ENCODE results near the gene MACC1.

DNA sequence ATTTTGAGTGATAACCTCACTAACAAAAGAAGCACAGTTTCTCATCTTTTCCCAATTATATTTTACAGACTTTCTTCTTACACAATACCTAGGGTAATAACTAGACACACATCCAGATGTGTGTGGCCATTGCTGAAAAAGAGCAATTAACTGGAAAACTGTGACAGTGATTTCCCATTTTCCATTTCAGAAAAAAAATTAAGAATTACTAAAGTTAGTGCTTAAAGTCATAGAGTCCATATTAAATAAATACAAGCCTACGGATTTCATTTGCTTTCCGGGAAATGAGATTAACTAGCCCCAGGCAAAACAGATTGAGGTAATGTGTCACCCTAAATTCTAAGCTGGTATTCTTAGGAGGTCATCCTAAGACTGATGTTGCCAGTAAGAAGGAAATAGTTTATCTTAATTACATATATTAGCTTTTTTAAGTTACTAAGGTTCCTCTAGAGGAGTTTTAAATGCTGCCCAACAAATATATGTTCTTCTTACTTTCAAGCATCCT, 10.2 kb upstream of the MACC1 start:
- TF ChIP-seq, protein P1, sequence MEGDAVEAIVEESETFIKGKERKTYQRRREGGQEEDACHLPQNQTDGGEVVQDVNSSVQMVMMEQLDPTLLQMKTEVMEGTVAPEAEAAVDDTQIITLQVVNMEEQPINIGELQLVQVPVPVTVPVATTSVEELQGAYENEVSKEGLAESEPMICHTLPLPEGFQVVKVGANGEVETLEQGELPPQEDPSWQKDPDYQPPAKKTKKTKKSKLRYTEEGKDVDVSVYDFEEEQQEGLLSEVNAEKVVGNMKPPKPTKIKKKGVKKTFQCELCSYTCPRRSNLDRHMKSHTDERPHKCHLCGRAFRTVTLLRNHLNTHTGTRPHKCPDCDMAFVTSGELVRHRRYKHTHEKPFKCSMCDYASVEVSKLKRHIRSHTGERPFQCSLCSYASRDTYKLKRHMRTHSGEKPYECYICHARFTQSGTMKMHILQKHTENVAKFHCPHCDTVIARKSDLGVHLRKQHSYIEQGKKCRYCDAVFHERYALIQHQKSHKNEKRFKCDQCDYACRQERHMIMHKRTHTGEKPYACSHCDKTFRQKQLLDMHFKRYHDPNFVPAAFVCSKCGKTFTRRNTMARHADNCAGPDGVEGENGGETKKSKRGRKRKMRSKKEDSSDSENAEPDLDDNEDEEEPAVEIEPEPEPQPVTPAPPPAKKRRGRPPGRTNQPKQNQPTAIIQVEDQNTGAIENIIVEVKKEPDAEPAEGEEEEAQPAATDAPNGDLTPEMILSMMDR (conservative IDR thresholded peaks at IDR 0.05 in 1 of 2, IDR thresholded peaks at IDR 0.05 in 1 of 2; ENCODE audit: extremely low read depth in 1 of 2, insufficient read depth in 1 of 2, low read depth in 1 of 2, low read length in 2 of 2) = no peak
- no peak for TF ChIP-seq EZH2 (IDR thresholded peaks at IDR 0.05; ENCODE audit: borderline replicate concordance, low read length)

Measured in mammary epithelial cell (primary cell).